Measurements from ENCODE around the gene SMPD4. TPM values are rescaled to one million over a fixed set of nuclear protein-coding genes. Genes with fewer than 3 reads are reported as not detected.

Gene SMPD4
- total and polyA plus RNA-seq, 2 of the 8 experiments (the other 6 are each of a cell fraction or from before 2014, with no cell fraction given) = 102 to 106 TPM

DNA sequence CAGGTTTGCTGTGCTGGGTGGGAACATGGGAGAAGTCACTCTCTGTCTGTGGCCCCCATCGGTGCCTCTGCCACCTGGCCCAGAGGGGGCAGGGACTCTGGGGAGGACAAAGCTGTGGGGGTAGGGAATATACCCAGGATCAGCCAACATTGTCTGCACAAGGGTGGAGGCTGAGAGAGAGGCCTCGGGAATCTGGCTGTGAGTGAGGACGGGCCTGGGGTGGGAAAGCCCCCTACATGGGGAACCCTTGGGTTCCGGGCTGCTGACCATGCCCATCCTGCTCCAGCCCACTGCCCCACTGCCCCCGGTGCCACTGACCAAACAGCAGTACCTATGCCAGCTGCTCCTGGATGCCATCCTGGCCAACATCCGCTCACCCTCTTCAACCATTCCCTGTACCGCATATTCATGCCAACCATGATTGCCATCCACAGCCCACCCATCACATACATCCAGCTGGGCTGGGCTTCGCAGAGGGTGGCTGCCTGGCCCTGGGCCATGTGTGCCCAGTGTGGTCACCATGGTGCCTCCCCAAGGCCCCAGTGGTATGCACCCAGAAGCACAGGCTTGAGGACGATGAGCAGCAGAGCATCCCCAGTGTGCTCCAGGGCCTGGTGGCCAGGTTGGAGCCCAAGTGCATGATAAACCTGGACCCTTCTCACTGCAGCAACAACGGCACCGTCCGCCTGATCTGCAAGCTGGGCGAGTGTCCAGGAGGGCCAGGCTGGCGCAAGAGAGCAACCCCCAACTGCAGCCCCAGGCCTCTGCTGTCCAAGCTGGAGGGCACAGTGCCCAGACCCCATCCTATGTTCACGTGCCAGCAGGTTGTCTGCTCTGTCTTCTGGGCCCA is 45.5 kb downstream of the SMPD4 start (continued):
- no peak for TF ChIP-seq KDM1A (IDR thresholded peaks at IDR 0.05; ENCODE audit: borderline replicate concordance, low read length)
- TF ChIP-seq RXRA (IDR thresholded peaks at IDR 0.05; ENCODE audit: insufficient read depth, low read depth, low read length) = no peak
- TF ChIP-seq SAP30 (IDR thresholded peaks at IDR 0.05; ENCODE audit: insufficient read depth, insufficient replicate concordance, low read length) = no peak
- TF ChIP-seq, protein P1, sequence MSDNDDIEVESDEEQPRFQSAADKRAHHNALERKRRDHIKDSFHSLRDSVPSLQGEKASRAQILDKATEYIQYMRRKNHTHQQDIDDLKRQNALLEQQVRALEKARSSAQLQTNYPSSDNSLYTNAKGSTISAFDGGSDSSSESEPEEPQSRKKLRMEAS (IDR thresholded peaks at IDR 0.05) = no peak
- TF ChIP-seq GABPA (IDR thresholded peaks at IDR 0.05; ENCODE audit: borderline replicate concordance, insufficient read depth, low read length) = no peak
